Sigmoid colon (tissue), 4 donors: ENCODE data around the gene BCL6B.

Experiments used
- CTCF ChIP-seq, 4 experiments: fragments of 450-650 bp in 3 of 4; fragments of 200-600 bp in 1 of 4; IDR thresholded peaks; one replicate each; pipeline ENCODE4 v1.5.1; 2016 to 2019; ENCODE audit warnings: antibody characterized with exemption in 4 of 4, mild to moderate bottlenecking in 3 of 4, moderate library complexity in 2 of 4
- EP300 ChIP-seq, 4 donors: sonication (generic); formaldehyde crosslinking; IDR thresholded peaks; one replicate each; pipeline ENCODE4 v1.6.1; 2017; ENCODE audit warnings: antibody characterized with exemption in 4 of 4
- POLR2A ChIP-seq, 2 donors: fragments of 450-650 bp; IDR thresholded peaks; one replicate each; pipeline ENCODE4 v1.6.1; 2016; ENCODE audit warnings: antibody characterized with exemption in 2 of 2, mild to moderate bottlenecking in 2 of 2, moderate library complexity in 2 of 2
- POLR2AphosphoS5 ChIP-seq, 4 donors: sonication (generic); formaldehyde crosslinking; IDR thresholded peaks; one replicate each; pipeline ENCODE4 v1.6.1; 2017; ENCODE audit warnings: antibody characterized with exemption in 4 of 4

GRCh38 chr17:7047566-7047965, 24.7 kb downstream of the BCL6B start:
- TF ChIP-seq CTCF (IDR thresholded peaks at IDR 0.05) (no peak), POLR2A (IDR thresholded peaks at IDR 0.05) (no peak), POLR2AphosphoS5 (IDR thresholded peaks at IDR 0.05) (no peak), EP300 (IDR thresholded peaks at IDR 0.05) (no peak)
